ENCODE results near the gene ELMO3.

DNA sequence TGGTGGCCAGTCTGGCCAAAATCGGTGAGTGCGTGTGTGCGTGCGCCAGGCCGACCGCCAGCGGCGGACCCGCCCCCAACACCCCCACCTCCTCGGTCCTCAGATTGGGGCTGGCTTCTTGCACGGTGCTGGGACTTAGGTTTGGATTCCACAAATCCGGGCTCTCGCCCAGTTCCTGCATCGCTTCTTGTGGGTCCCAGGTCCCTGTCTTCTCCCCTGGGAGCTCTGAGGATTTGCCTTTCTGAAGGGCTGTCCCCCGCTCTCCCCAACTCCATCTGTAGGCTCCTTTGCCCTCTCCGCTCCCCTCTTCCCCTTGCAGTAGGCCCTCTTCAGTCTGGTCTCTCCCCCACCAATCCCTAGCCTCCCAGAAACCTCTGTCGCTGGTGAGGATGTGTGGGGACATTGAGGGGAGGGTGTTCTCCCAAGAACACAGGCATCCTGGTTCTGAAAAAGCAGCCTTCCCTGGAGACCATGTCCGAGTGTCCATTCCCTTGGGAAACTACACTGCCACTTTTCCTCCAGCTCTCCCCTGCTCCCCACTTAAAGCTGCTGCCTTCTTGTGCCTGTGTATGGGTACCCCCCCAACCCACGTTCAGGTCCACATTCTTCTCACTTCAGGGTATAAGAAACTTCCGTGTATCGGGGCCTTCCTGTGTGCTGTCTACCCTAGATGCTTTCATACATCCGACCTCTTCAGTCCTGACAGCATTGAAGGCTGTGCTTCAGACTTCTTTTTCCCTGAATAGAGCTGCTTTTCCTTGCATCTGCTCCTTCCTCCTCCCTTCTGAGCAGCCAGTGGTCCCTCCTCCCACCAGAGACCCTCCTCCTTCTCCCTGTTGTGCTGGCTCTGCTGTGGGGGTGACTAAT, 50.5 kb downstream of the ELMO3 start:
- TF ChIP-seq, protein P1, sequence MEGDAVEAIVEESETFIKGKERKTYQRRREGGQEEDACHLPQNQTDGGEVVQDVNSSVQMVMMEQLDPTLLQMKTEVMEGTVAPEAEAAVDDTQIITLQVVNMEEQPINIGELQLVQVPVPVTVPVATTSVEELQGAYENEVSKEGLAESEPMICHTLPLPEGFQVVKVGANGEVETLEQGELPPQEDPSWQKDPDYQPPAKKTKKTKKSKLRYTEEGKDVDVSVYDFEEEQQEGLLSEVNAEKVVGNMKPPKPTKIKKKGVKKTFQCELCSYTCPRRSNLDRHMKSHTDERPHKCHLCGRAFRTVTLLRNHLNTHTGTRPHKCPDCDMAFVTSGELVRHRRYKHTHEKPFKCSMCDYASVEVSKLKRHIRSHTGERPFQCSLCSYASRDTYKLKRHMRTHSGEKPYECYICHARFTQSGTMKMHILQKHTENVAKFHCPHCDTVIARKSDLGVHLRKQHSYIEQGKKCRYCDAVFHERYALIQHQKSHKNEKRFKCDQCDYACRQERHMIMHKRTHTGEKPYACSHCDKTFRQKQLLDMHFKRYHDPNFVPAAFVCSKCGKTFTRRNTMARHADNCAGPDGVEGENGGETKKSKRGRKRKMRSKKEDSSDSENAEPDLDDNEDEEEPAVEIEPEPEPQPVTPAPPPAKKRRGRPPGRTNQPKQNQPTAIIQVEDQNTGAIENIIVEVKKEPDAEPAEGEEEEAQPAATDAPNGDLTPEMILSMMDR (IDR thresholded peaks at IDR 0.05; ENCODE audit: poor library complexity, severe bottlenecking) = no peak
- TF ChIP-seq, protein P2, sequence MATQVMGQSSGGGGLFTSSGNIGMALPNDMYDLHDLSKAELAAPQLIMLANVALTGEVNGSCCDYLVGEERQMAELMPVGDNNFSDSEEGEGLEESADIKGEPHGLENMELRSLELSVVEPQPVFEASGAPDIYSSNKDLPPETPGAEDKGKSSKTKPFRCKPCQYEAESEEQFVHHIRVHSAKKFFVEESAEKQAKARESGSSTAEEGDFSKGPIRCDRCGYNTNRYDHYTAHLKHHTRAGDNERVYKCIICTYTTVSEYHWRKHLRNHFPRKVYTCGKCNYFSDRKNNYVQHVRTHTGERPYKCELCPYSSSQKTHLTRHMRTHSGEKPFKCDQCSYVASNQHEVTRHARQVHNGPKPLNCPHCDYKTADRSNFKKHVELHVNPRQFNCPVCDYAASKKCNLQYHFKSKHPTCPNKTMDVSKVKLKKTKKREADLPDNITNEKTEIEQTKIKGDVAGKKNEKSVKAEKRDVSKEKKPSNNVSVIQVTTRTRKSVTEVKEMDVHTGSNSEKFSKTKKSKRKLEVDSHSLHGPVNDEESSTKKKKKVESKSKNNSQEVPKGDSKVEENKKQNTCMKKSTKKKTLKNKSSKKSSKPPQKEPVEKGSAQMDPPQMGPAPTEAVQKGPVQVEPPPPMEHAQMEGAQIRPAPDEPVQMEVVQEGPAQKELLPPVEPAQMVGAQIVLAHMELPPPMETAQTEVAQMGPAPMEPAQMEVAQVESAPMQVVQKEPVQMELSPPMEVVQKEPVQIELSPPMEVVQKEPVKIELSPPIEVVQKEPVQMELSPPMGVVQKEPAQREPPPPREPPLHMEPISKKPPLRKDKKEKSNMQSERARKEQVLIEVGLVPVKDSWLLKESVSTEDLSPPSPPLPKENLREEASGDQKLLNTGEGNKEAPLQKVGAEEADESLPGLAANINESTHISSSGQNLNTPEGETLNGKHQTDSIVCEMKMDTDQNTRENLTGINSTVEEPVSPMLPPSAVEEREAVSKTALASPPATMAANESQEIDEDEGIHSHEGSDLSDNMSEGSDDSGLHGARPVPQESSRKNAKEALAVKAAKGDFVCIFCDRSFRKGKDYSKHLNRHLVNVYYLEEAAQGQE (IDR thresholded peaks at IDR 0.05; ENCODE audit: borderline replicate concordance) = no peak
- TF ChIP-seq POLR2AphosphoS5 (IDR thresholded peaks at IDR 0.05) (no peak), EP300 (conservative IDR thresholded peaks at IDR 0.05; ENCODE audit: poor library complexity, severe bottlenecking) (no peak), MXI1 (conservative IDR thresholded peaks at IDR 0.05; ENCODE audit: poor library complexity, severe bottlenecking) (no peak), RAD21 (conservative IDR thresholded peaks at IDR 0.05) (no peak), EZH2 (IDR thresholded peaks at IDR 0.05; ENCODE audit: borderline replicate concordance, insufficient read depth, low read length, poor library complexity, severe bottlenecking) (no peak), SMC3 (conservative IDR thresholded peaks at IDR 0.05; ENCODE audit: poor library complexity) (no peak), TAF1 (IDR thresholded peaks at IDR 0.05; ENCODE audit: low read depth) (no peak)

Measured in neural cell (in vitro differentiated cells).